HG03457 (cell line): Measurements from ENCODE around the gene KLHL18.
"Not testable (repeated sequence)": the region's sequence is repeated elsewhere in the genome, so short reads cannot be mapped to it uniquely, and the experiment has no call there.

ENCODE experiments used
- ATAC-seq: cut with Tn5 transposase; IDR thresholded peaks from one replicate; pipeline ENCODE4 v1.9.1; 2021; ENCODE audit warnings: moderate number of reproducible peaks; ENCODE audit not compliant: unreplicated experiment

KLHL18 gene

GRCh38 chr3:47273564-47273963 is 9.2 kb upstream of the KLHL18 start:
- no peak for ATAC-seq

GRCh38 chr3:47274652-47275051 is 8.1 kb upstream of the KLHL18 start:
- ATAC-seq = no peak

DNA sequence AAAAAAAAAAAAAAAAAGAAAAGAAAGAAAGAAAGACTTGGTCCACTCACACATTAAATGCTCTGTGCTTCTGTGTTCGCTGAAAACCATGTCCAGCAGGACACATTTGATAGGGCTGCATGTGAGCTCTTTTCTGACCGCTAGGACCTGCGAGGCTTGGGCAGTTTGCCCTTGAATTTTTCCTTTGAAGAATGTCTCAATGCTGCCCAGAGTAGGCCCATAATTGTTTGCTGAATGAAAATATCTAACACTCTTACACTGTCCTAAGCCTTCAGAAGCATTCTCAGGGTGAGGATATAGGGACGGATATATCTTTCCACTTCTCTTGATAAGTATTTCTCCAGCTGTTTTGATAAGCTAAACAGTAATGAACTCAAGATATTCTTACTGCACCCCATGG is 6.2 kb upstream of the KLHL18 start:
- no peak for ATAC-seq

DNA sequence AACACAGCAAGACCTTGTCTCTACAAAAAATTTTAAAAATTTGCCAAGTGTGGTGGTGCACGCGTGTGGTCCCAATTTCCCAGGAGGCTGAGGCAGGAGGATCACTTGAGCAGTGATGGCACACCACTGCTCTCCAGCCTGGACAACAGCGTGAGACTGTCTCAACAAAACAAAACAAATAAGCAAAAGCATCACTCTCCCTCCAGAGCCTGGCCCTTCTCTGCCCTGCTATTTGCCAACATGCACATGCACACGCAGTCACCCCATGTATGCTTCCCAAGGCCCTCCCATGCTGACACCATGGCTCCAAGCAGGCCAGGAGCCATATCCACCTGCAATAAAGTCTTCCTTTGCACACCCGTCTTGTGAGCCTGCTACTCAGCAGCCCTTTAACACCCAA is 2.2 kb upstream of the KLHL18 start:
- no peak for ATAC-seq

DNA sequence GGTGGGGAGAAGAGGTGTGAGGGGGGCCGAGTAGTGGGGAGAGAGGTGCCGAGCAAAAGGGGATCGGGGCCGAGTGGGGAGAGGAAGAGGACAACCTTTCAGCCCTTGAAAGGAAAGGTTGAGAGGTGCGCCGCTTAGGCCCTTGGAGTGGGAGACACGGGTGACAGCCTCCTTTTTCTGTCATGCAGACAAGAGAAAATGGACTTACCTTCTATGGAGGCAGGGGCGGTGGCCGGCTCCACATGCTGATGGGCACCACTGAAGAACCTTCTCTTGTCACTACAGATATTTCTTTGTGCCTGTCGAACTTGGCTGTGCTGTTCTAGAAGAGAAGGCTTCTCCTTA is 421 bp downstream of the KLHL18 start:
- ATAC-seq = no peak

DNA sequence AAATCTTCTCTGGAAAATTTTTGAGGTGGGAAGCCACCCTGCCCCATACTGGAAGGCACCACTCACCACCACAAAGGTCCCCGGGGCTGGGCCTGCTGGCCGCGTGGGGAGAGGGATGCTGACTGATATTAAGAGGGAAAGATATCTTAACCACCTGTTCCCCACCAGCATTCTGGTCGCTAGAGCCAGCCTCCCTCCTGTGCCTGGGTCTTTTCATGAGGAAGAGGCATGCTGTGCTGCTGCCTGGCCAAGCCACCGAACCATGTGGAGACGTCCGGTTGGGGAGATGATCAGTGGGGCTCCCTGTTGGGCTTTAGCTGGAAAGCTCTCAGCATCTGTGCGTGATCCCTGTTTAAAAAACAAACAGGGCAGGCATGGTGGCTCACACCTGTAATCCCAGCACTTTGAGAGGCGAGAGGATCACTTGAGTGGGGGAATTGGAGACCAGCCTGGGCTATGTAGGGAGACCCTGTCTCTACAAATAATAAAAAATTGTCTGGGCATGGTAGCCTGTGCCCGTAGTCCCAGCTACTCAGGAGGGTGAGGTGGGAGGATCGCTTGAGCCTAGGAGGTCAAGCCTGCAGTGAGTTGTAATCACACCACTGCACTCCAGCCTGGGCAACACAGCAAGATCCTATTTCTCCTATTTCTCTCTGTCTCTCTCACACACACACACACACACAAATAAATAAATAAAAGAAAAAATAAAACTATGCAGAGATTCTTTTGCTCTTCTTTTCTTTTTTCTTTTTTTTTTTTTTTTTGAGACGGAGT is 1.0 kb downstream of the KLHL18 start:
- no peak for ATAC-seq

DNA sequence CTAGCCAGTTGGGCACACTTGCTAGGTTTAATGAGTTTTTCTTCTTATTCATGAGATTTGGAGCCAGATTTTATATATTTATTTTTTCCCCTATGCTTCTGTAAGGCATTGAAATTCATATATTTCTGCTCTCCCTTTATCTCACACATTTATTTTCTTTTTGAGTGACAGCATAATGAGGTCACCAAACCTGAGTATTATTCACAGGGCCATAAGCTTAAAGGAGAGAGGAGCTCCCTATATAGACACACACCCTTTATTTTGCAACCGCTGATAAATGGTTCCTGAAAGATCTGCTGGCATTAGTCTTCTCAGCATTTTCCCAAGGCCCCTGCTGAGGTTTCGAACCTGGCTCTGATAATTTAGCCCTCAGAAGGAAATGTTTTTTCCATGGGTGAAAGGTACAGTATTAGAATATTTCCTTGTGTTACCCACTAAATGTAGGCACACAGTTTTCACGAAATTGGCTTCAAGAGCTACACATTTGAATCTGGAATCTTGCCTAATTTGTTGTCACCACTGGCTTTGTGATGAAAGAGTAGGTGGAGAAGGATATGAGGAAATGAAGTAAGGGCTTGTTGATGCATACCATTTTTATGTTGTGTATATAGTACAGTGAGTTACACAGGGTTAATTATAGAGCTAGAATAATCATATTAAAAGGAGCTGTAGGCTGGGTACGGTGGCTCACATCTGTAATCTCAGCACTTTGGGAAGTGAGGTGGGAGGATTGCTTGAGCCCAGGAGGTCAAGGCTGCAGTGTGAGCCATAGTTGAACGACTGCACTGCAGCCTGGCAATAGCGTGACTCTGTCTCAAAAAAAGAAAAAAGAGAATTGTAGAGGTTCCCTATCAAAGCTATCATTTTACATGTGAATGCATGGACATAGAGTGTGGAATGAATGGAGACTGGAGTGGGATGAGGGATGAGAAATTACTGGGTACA is 6.5 kb downstream of the KLHL18 start:
- ATAC-seq = no peak

- ATAC-seq = no peak
Measured at GRCh38 chr3:47291158-47291753, 8.5 kb downstream of the KLHL18 start.

DNA sequence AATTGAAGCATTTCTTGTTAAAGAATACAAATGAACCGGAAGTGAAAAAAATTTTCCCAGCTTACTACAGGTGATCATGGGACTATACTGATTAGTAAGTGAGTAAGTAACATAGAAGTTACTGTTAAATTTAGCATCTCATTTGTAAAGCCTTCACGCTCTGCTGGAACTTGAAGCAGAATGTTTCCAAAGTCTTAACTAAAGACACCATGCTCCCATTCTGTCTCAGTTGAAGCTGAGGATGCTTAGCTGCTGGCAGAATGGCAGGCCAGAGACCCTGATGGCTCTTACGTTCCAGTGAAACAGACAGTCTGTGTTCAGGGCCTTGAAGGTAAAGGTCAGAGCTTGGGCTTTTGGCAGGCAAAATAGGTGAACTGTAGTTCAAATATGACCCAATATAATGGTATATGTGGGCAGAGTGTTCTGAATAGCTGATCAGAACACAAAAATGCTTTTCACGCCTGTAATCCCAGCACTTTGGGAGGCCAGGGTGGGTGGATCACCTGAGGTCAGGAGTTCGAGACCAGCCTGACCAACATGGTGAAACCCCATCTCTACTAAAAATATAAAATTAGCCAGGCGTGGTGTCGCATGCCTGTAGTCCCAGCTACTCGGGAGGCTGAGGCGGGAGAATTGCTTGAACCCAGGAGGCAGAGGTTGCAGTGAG is 9.1 kb downstream of the KLHL18 start:
- not testable (repeated sequence) for ATAC-seq

- ATAC-seq = no peak
Measured at GRCh38 chr3:47293822-47294221, 11.1 kb downstream of the KLHL18 start.

DNA sequence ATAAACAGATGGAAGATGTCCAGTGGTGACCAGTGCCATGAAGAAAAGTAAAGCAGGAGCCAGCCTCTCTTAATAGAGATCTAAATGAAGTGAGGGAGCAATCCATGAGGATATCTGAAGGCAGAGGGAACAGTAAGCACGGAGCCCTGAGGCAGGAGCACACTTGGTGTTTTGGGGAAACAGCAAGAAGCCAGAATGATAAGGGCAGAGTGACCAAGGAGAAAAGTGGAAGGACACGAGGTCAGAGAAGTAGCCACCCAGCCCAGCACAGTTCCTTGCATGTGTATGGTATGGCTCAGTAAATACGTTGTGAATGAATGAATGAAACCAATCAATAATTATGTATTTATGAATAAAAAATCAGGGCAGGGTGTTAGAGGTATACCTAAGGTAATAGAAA is 11.6 kb downstream of the KLHL18 start:
- ATAC-seq = no peak

GRCh38 chr3:47295322-47295721 is 12.6 kb downstream of the KLHL18 start:
- no peak for ATAC-seq

- ATAC-seq = no peak
Measured at GRCh38 chr3:47295976-47296375, 13.2 kb downstream of the KLHL18 start.

DNA sequence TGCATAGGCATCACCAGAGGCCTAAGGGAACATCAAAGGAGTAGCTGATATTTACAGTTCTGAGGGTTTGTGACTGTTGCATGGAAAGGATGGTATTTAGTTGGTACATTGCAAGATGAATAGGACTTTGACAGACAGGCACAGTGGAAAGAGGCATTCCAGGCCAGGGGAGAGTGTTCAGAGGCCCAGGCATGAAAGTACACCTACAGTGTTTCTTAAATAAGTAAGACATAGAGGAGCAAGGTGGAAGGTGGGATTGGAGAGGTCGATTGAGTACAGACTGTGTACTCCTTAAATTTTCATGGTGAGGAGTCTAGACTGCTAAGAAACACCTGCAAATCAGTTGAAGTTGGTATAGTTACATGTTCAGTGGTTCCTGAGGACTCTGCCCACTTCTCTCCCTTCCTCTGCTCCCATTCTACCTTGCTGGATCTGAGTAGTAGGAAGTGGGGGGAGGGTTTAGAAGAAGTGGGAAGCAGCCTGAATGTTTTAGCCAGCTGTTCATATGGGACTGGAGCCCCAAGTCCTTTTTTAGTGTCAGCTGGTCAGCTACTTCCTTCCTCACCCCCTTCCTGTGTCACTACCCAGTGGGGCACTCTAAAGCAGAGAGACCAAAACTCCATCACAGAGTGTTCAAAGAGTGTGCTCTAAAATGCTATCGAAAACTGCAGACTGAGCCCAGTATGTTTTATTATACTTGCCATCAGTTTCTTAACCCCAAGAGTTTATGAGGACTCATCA is 14.0 kb downstream of the KLHL18 start:
- no peak for ATAC-seq

DNA sequence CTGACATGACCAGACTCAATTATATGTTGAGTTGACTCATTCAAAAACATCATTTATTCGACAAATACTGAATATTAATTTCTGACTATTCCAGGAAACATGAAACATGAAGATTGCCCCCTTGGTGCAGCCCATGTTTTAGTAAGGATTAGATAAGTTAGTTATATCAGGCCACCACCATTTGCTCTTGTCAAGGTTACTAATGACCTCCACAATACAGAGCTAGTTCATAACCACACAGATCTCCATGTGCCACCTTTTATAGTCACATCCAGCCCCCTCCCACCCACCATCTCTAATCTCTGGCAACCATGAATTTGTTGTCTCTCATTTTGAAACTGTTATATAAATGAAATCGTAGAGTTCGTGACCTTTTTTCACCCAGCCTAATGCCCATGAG is 15.7 kb downstream of the KLHL18 start:
- no peak for ATAC-seq

- no peak for ATAC-seq
Measured at GRCh38 chr3:47299381-47300318, 16.9 kb downstream of the KLHL18 start.

- no peak for ATAC-seq
Measured at GRCh38 chr3:47301456-47301855, 18.7 kb downstream of the KLHL18 start.

DNA sequence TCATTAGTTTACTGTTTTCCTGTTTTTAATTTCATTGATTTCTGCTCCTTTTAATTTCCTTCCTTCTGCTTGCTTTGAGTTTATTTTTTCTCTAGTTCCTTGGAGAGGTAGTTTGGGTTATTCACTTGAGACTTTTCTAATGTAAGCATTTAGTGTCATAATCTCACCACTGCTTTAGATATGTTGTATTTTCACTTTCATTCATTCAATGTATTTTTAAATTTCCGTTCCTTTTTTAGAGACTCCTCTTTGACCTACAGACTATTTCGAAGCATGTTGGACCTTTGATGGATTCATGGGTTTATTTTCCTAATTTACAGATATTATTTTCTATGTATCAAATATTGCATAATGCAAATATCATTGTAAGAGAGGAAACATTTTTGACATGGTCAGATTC is 23.3 kb downstream of the KLHL18 start:
- no peak for ATAC-seq

- not testable (repeated sequence) for ATAC-seq
Measured at GRCh38 chr3:47309231-47309630, 26.5 kb downstream of the KLHL18 start.
